B cell (primary cell): Measurements from ENCODE around the gene KARS1. TPM values are rescaled to one million over a fixed set of nuclear protein-coding genes. Genes with fewer than 3 reads are reported as not detected.

Experiments
- ATAC-seq: fragments of 200-7000 bp; cut with Tn5 transposase; one replicate; pipeline ENCODE4 v1.10.0; 2021; ENCODE audit warnings: low read depth, mild to moderate bottlenecking, moderate number of reproducible peaks, moderate library complexity
- CTCF ChIA-PET: fragments of 350-600 bp; sonication (Branson Sonifier 250); formaldehyde crosslinking; loops from one replicate; lab custom pipeline; 2021; ENCODE audit warnings: antibody characterized with exemption, inconsistent platforms; lab: Charles Lee
- POLR2A ChIA-PET: fragments of 350-600 bp; sonication (Branson Sonifier 250); formaldehyde crosslinking; loops from one replicate; lab custom pipeline; 2021; ENCODE audit warnings: antibody characterized with exemption; lab: Charles Lee
- DNase-seq: peaks from one replicate; pipeline ENCODE4 v3.0.0; 2013
- H2AFZ ChIP-seq: 2 replicates; pipeline ENCODE4 v1.6.1; 2012; ENCODE audit warnings: mild to moderate bottlenecking, low read depth, low read length; ENCODE audit not compliant: insufficient read depth, poor library complexity, severe bottlenecking
- H3K27ac ChIP-seq, 2 donors: 1 replicate in 1 of 2; 2 replicates in 1 of 2; pipeline ENCODE4 v1.5.1; 2012 to 2013; ENCODE audit warnings: low read length in 2 of 2, mild to moderate bottlenecking in 2 of 2, moderate library complexity in 1 of 2
- H3K27me3 ChIP-seq, 4 experiments: fragments of 200-600 bp in 1 of 4; sonication (generic) in 1 of 4; replicated peaks in 1 of 4; 1 replicate in 2 of 4; 2 replicates in 2 of 4; pipeline versions ENCODE4 v1.6.1 to v1.7.0; 2013 to 2016; ENCODE audit warnings: low read length in 3 of 4, mild to moderate bottlenecking in 2 of 4, mixed read lengths in 1 of 4, moderate library complexity in 1 of 4; ENCODE audit not compliant: insufficient read depth in 4 of 4, control insufficient read depth in 3 of 4; ENCODE audit errors: control extremely low read depth in 1 of 4
- H3K36me3 ChIP-seq, 2 experiments: replicated peaks in 1 of 2; 1 replicate in 1 of 2; 2 replicates in 1 of 2; pipeline versions ENCODE4 v1.6.1 to v1.7.1; 2013; ENCODE audit warnings: low read length in 1 of 2; ENCODE audit not compliant: insufficient read depth in 2 of 2, control insufficient read depth in 1 of 2; ENCODE audit errors: control extremely low read depth in 1 of 2, extremely low read depth in 1 of 2
- H3K4me1 ChIP-seq, 2 donors: fragments of 200-600 bp in 1 of 2; sonication (generic) in 1 of 2; 1 replicate in 1 of 2; 2 replicates in 1 of 2; pipeline versions ENCODE4 v1.5.1 to v1.6.1; 2013 to 2017; ENCODE audit warnings: low read length in 2 of 2; ENCODE audit not compliant: control insufficient read depth in 2 of 2, insufficient read depth in 2 of 2
- H3K4me2 ChIP-seq: replicated peaks from 2 replicates; pipeline ENCODE3; 2012; ENCODE audit warnings: mild to moderate bottlenecking, low read depth, low read length; ENCODE audit not compliant: poor library complexity, severe bottlenecking
- H3K4me3 ChIP-seq, 5 experiments: fragments of 200-600 bp in 1 of 5; sonication (generic) in 1 of 5; 1 replicate in 3 of 5; 2 replicates in 2 of 5; pipeline versions ENCODE4 v1.5.1 to v1.7.0; 2011 to 2016; ENCODE audit warnings: low read length in 4 of 5, mild to moderate bottlenecking in 4 of 5, low read depth in 2 of 5, control low read depth in 1 of 5, moderate library complexity in 1 of 5; ENCODE audit not compliant: insufficient read depth in 1 of 5; ENCODE audit errors: control extremely low read depth in 1 of 5, extremely low read depth in 1 of 5
- H3K79me2 ChIP-seq: fragments of 200-600 bp; sonication (generic); one replicate; pipeline ENCODE4 v1.6.0; 2016; ENCODE audit warnings: low read length; ENCODE audit not compliant: control insufficient read depth, insufficient read depth
- H3K9ac ChIP-seq: fragments of 200-600 bp; sonication (generic); 2 replicates; pipeline ENCODE4 v1.6.1; 2017; ENCODE audit warnings: mild to moderate bottlenecking, low read length, moderate library complexity
- H3K9me3 ChIP-seq, 3 donors: one replicate each; pipeline versions ENCODE4 v1.6.1 to v1.7.1; 2013; ENCODE audit warnings: low read length in 2 of 3; ENCODE audit not compliant: control insufficient read depth in 2 of 3, insufficient read depth in 1 of 3; ENCODE audit errors: control extremely low read depth in 1 of 3
- H4K20me1 ChIP-seq: 2 replicates; pipeline ENCODE4 v1.6.0; 2012; ENCODE audit warnings: mild to moderate bottlenecking, low read length; ENCODE audit not compliant: insufficient read depth, control insufficient read depth, poor library complexity, severe bottlenecking
- H3K27ac Mint-ChIP-seq: one replicate; pipeline ENCODE4 v1.8.0; 2021; ENCODE audit warnings: mixed read lengths
- H3K27me3 Mint-ChIP-seq: one replicate; pipeline ENCODE4 v1.8.0; 2021; ENCODE audit warnings: mixed read lengths
- H3K4me1 Mint-ChIP-seq: one replicate; pipeline ENCODE4 v1.8.0; 2021; ENCODE audit warnings: mixed read lengths
- H3K4me3 Mint-ChIP-seq: one replicate; pipeline ENCODE4 v1.8.0; 2021; ENCODE audit warnings: mixed read lengths
- H3K9me3 Mint-ChIP-seq: one replicate; pipeline ENCODE4 v1.8.0; 2022; ENCODE audit warnings: mixed read lengths; ENCODE audit not compliant: insufficient read depth
- CTCF ChIP-seq: fragments of 200-600 bp; IDR thresholded peaks from one replicate; pipeline ENCODE4 v1.8.0; 2022; ENCODE audit warnings: antibody characterized with exemption, mild to moderate bottlenecking
- EZH2 ChIP-seq: IDR thresholded peaks from 2 replicates; pipeline ENCODE4 v1.6.1; 2012; ENCODE audit warnings: borderline replicate concordance, low read depth, mild to moderate bottlenecking, moderate library complexity, low read length; ENCODE audit not compliant: insufficient read depth, poor library complexity, severe bottlenecking
- WGBS: methylation state at CpG from one replicate; pipeline ENCODE4 v1.1.5; 2013; ENCODE audit warnings: missing lambda C conversion rate; ENCODE audit not compliant: insufficient coverage; 5-methylcytosine and 5-hydroxymethylcytosine counted together
- intact Hi-C: fragments of 100-400 bp; cut with micrococcal nuclease; formaldehyde crosslinking; loops from one replicate; pipeline ENCODE4 v1.10.0; 2022
- polyA plus RNA-seq: library from polyadenylated mRNA; depleted of rRNA; stranded (reverse); fragments of >200 nt; gene quantifications from 2 replicates; pipeline ENCODE4 v1.2.3, GENCODE V29; 2012
- total RNA-seq, 2 donors: library from RNA; stranded (reverse); fragments of 120-200 nt in 1 of 2; gene quantifications; 1 replicate in 1 of 2; 2 replicates in 1 of 2; pipeline versions ENCODE4 v1.2.3 to v1.2.4, GENCODE V29; 2013 to 2022

The KARS1 gene
- total and polyA plus RNA-seq, 2 donors (not counting 1 experiment from before 2014, with no cell fraction given), result 70.7 to 114 TPM

- Histone ChIP-seq H3K36me3 (peaks cover 11 to 47% of the 10 kb centered on the region in 2 experiments), H3K79me2 (peaks cover 15% of the 10 kb centered on the region), H2AFZ (no peak overlapping the region), H4K20me1 (peaks cover 15% of the 10 kb centered on the region), H3K4me3 (no peak overlapping the region), H3K4me1 (peaks cover 18 to 60% of the 10 kb centered on the region in 2 donors), H3K27me3 (no peaks in the 10 kb centered on the region), H3K27ac (peak overlapping the region in 1 of 2 donors; percentile 43), H3K9me3 (no peaks in the 10 kb centered on the region), H3K9ac (no peak overlapping the region), H3K4me2 (no peak overlapping the region)
- intact Hi-C loops, result no loop called here
- no peaks in the 10 kb centered on the region for H3K27me3 Mint-ChIP-seq
- no CpG with 5 or more reads among the region's 2 CpGs for WGBS
- H3K9me3 Mint-ChIP-seq, result no peaks in the 10 kb centered on the region
- ChIA-PET POLR2A (no interaction called here), CTCF (interaction anchor here (0.9 kb wide), 1 partner anchor 9 kb away, joined by 3 read pairs; no protein-coding TSS in a partner anchor)
- no peak overlapping the region for H3K4me3 Mint-ChIP-seq
- TF ChIP-seq CTCF, result no peak
- TF ChIP-seq EZH2, result no peak
- no peak for ATAC-seq
- peaks cover 48% of the 10 kb centered on the region for H3K4me1 Mint-ChIP-seq
- DNase-seq, result no peak
- peak overlapping the region; percentile 50 for H3K27ac Mint-ChIP-seq
Observed at GRCh38 chr16:75578725-75579124, 68.7 kb downstream of the KARS1 start.

GRCh38 chr16:75578212-75578611, 69.3 kb downstream of the KARS1 start:
- H3K4me2 ChIP-seq, result no peak overlapping the region
- H3K4me3 ChIP-seq, result no peak overlapping the region
- intact Hi-C loops, result no loop called here
- WGBS, result 93% methylated on average over 4 of the region's 7 CpGs
- H4K20me1 ChIP-seq, result peaks cover 20% of the 10 kb centered on the region
- H3K79me2 ChIP-seq, result peaks cover 20% of the 10 kb centered on the region
- H3K9ac ChIP-seq, result no peak overlapping the region
- no peak overlapping the region for H3K4me3 Mint-ChIP-seq
- no peaks in the 10 kb centered on the region for H3K9me3 ChIP-seq
- TF ChIP-seq EZH2 (no peak), CTCF (no peak)
- no peak overlapping the region for H3K27ac Mint-ChIP-seq
- no peaks in the 10 kb centered on the region for H3K27me3 ChIP-seq
- CTCF ChIA-PET, result no interaction called here
- no peak overlapping the region for H2AFZ ChIP-seq
- H3K36me3 ChIP-seq, result peaks cover 15 to 52% of the 10 kb centered on the region in 2 experiments
- H3K4me1 Mint-ChIP-seq, result peaks cover 48% of the 10 kb centered on the region
- DNase-seq (no peak), ATAC-seq (no peak)
- no peaks in the 10 kb centered on the region for H3K27me3 Mint-ChIP-seq
- POLR2A ChIA-PET, result no interaction called here
- no peak overlapping the region for H3K27ac ChIP-seq
- H3K4me1 ChIP-seq, result peaks cover 17 to 62% of the 10 kb centered on the region in 2 donors
- no peaks in the 10 kb centered on the region for H3K9me3 Mint-ChIP-seq

Other genes starting within 250 kb of the KARS1 start
- 39.5 and 42.8 TPM in 2 replicates for gene CFDP1, start 214.2 kb downstream of the KARS1 start, total RNA-seq
- gene CFDP1, start 214.2 kb downstream of the KARS1 start, polyA plus RNA-seq, result 6.3 and 20.3 TPM in 2 replicates
- gene TMEM170A, start 183.0 kb downstream of the KARS1 start, total RNA-seq, result 37.9 and 45.6 TPM in 2 replicates
- gene TMEM170A, start 183.0 kb downstream of the KARS1 start, polyA plus RNA-seq, result 21.8 and 41.9 TPM in 2 replicates
- gene CHST6, start 152.2 kb downstream of the KARS1 start, total RNA-seq, result 0.07 and 0.17 TPM in 2 replicates
- 0.01 TPM in 1 of 2 replicates, not detected in the other for gene CHST6, start 152.2 kb downstream of the KARS1 start, polyA plus RNA-seq
- gene CHST5, start 111.6 kb downstream of the KARS1 start, total RNA-seq, result 0.56 and 0.99 TPM in 2 replicates
- not detected in 2 replicates for gene CHST5, start 111.6 kb downstream of the KARS1 start, polyA plus RNA-seq
- 4.7 and 6.0 TPM in 2 replicates for gene TMEM231, start 91.4 kb downstream of the KARS1 start, total RNA-seq
- gene TMEM231, start 91.4 kb downstream of the KARS1 start, polyA plus RNA-seq, result 4.2 and 4.4 TPM in 2 replicates
- 84.8 and 84.9 TPM in 2 replicates for gene GABARAPL2, start 81.3 kb downstream of the KARS1 start, total RNA-seq
- 73.0 and 107 TPM in 2 replicates for gene GABARAPL2, start 81.3 kb downstream of the KARS1 start, polyA plus RNA-seq
- 71.2 and 75.2 TPM in 2 replicates for gene ADAT1, start 24.4 kb downstream of the KARS1 start, total RNA-seq
- 28.4 and 31.7 TPM in 2 replicates for gene ADAT1, start 24.4 kb downstream of the KARS1 start, polyA plus RNA-seq
- 74.6 and 75.2 TPM in 2 replicates for gene TERF2IP, start 108 bp upstream of the KARS1 start, total RNA-seq
- gene TERF2IP, start 108 bp upstream of the KARS1 start, polyA plus RNA-seq, result 63.1 and 91.1 TPM in 2 replicates
- gene CPHXL2, start 29.3 kb upstream of the KARS1 start, total RNA-seq, result not detected in 2 replicates
- gene CPHXL2, start 29.3 kb upstream of the KARS1 start, polyA plus RNA-seq, result not detected in 2 replicates
- gene DUXB, start 53.8 kb upstream of the KARS1 start, total RNA-seq, result not detected in 2 replicates
- not detected in 2 replicates for gene DUXB, start 53.8 kb upstream of the KARS1 start, polyA plus RNA-seq
- not detected in 2 replicates for gene CPHXL, start 78.8 kb upstream of the KARS1 start, total RNA-seq
- gene CPHXL, start 78.8 kb upstream of the KARS1 start, polyA plus RNA-seq, result not detected in 2 replicates